HG03342 (cell line): ENCODE measurements around the gene TAF11L14.

ENCODE experiments used
- ATAC-seq: cut with Tn5 transposase; IDR thresholded peaks from one replicate; pipeline ENCODE4 v1.9.1; 2021; ENCODE audit warnings: mild to moderate bottlenecking, moderate library complexity; ENCODE audit not compliant: unreplicated experiment

TAF11L14 gene

DNA sequence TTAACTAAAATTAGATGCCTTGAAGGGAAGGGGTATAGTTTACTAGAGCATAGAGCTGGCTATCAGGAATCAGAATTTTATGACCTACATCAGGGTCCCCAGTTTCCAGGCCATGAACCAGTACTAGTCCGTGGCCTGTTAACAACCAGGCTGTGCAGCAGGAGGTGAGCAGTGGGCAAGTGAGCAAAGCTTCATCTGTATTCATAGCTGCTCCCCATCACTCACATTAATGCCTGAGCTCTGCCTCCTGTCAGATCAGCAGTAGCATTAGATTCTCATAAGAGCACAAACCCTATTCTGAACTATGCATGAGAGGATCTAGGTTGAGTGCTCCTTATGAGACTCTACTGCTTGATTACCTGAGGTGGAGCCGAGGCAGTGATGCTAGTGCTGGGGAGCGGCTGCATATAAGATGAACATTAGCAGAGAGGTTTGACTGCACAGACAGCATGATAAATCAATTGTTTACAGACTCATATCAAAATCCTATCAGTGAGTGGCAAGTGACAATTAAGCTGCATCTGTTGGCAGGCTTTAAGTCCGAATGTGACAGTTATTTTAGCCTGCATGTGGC is 44.6 kb downstream of the TAF11L14 start:
- no peak for ATAC-seq

DNA sequence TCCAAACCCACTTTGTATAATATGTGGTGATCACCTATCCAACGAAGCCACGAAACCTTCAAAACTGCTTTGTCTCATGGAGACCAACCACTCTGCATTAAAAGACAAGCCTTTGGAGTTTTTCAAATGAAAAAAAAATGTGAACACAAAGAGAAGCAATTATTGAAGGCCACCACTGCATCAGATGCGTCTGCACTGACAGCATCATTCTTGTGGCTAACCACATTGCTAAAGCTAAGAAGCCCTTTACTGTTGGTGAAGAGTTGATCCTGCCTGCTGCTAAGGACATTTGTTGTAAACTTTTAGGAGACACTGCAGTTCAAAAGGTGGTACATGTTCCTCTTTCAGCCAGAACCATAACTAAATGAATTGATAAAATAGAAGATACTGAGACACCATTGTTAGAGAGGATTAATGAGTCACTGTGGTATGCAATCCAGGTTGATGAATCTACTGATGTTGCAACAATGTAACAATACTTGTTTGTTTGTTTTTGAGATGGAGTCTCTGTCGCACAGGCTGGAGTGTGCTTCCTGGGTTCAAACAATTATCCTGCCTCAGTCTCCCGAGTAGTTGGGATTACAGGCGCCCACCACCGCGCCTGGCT is 45.4 kb downstream of the TAF11L14 start:
- no peak for ATAC-seq

DNA sequence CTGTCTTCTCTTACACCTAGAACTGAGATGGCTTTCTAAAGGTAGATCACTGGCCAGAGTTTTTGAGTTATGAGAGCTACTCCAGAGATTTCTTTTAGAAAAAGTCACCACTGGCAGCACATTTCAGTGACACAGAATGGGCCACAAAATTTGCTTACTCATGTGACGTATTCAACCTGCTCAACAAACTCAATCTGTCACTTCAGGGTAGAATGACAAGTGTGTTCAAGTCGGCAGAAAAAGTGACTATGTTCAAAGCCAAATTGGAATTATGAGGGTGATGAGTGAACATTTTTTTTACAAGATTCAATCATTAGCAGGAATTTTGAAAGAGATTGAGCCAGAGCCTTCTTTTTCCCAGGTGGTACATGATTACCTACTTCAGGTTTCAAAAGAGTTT is 46.5 kb downstream of the TAF11L14 start:
- no peak for ATAC-seq
